GM18511 (cell line): ENCODE results near the gene LRP11.
"Not testable (repeated sequence)": the region's sequence is repeated elsewhere in the genome, so short reads cannot be mapped to it uniquely, and the experiment has no call there.

ENCODE experiments used
- ATAC-seq: cut with Tn5 transposase; IDR thresholded peaks from one replicate; pipeline ENCODE4 v1.9.1; 2021; ENCODE audit warnings: mild to moderate bottlenecking, moderate library complexity; ENCODE audit not compliant: unreplicated experiment

Gene LRP11, protein sequence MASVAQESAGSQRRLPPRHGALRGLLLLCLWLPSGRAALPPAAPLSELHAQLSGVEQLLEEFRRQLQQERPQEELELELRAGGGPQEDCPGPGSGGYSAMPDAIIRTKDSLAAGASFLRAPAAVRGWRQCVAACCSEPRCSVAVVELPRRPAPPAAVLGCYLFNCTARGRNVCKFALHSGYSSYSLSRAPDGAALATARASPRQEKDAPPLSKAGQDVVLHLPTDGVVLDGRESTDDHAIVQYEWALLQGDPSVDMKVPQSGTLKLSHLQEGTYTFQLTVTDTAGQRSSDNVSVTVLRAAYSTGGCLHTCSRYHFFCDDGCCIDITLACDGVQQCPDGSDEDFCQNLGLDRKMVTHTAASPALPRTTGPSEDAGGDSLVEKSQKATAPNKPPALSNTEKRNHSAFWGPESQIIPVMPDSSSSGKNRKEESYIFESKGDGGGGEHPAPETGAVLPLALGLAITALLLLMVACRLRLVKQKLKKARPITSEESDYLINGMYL

DNA sequence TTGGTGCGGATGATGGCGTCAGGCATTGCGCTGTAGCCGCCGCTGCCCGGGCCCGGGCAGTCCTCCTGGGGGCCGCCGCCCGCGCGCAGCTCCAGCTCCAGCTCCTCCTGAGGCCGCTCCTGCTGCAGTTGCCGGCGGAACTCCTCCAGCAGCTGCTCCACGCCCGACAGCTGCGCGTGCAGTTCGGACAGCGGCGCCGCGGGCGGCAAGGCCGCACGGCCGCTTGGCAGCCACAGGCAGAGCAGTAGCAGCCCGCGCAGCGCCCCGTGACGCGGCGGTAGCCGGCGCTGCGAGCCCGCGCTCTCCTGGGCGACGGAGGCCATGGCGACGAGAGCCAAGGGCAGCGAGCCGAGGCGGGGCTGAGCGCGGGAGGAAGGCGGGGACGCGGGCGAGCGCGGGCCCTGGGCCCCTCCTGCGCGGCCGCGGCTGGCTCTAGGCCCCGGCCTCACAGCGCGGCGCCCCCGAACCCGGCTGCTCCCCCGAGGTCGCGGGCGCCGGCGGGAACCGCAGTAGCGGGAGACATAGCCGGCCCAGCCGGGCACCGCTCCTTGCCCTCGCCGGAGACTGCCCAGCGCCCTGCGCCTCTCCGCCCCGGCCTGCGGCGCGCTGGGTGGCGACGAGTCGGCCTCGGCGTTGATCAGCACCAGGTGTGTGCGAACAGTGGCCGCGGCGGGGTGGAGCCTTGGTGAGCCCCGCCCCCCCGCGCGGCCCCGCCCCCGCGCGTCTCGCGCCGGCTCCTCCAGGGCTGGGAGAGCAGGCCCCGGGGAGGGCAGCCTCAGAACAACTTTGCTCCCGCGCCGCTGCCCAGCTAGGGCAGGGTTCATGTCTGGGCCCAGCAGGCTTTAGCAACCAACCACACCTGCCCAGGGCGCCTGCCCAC, at the start of gene LRP11:
LRP11 (minus strand) TSS at position 662 of the 880 bp plus-strand sequence; CDS start at position 323, 339 bp downstream.
- ATAC-seq, result peak; percentile 88

DNA sequence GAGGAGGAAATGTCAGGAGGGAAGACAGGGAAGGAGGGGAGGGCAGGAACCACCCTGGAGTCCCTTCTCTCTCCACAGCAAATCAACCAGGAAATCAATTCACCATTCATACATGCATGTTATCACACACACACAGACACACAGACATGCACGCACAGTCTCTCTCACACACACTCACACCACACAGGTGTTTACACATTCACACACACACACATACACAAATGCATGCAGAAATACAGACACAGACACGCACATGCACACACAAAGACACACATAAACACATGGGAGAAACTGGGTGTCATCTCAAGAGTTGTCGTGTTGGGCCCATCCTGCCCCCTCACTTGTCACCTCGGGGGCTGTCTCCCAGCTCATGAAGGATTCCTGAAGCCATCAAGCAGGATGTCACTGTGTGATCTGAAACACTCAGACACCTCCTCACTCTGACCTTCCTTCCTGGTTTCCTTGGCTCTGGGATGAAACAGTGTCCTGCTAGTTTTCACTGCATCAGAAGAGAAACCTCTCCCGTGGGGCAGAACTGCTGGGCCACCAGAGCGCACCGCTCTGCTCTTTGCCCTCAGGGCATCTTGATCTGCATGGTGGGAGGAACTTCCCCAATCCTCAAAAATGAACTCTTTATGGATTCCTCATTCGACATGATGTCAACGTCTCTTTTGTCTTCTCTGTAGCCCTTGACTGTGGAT, 49.5 kb upstream of the LRP11 start:
- ATAC-seq, result no peak

DNA sequence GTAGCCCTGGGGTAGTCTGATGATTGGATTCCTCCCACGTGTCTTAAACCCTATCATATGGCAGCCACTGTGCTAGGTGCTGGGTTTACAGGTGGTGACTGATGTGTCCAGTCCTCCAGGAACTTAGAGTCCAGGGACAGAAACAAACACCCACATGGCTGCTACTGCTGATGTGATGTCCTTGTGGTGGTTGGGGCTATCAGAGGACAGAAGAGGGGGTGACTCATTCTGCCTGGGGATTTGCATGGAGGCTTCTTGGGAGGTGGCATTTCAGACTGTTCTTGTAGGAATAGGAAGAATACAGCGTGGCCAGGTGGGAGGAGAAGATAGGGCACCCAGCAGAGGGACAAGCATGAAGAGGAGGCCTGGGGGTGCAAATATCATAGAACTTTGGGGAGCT, 48.9 kb upstream of the LRP11 start:
- no peak for ATAC-seq

GRCh38 chr6:149912680-149913079, 48.5 kb upstream of the LRP11 start:
- ATAC-seq, result not testable (repeated sequence)

DNA sequence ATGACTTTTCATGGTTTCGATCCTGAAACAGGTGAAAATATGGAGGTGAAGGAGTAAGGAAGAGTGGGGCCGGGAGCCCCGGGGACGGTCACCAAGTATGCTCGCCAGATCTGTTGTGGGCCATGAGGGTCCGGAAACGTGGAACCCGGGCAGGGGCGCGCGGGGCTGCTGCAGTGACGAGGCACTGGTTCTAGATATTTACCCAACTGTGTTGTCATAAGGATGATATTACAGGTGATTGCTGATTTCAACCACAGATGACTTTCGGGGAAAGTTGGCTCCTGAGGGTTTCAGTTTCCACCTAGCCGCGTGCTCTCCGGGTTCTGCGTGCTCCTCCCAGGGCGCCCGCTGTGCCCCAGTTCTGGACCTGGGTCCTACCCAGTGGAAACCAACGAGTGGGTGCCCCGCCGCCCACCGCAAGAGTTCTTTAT, 46.6 kb upstream of the LRP11 start:
- no peak for ATAC-seq

DNA sequence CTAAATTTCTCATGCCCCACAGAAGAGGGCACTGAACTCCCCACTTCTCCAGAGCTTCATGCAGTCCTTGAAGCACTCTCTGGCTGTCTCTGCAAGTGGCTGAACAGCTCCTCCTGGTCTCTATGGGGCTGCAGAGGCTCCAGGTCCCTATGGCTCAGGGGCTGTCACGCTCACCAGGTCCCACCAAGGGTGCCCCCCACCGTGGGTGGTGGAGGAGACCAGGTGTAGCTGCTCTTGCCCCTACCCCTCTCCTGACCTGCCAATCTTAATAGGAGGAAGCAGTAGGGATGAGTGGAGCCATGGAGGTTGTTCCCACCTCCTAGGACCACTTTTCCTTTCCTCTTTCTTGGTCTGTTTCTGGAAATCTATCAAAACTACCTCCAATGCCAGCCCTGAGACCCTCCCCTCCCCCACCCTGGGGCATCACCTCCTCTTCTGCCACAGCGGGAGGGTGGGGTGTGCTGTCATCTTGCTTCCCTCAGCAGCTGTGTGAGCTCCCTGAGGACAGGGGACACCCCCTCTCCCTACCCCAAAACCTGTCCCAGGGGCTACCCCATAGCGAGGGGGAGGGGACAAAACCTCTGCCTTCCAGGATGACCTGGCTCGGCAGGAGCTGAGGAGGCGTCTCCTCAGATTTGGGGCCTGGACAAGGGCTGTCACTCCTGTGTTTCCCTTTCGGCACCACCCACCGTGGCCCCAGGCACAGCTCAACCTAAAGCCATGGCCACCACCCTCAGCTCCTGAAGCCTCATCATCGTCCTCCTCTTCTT, 45.7 kb upstream of the LRP11 start:
- no peak for ATAC-seq

DNA sequence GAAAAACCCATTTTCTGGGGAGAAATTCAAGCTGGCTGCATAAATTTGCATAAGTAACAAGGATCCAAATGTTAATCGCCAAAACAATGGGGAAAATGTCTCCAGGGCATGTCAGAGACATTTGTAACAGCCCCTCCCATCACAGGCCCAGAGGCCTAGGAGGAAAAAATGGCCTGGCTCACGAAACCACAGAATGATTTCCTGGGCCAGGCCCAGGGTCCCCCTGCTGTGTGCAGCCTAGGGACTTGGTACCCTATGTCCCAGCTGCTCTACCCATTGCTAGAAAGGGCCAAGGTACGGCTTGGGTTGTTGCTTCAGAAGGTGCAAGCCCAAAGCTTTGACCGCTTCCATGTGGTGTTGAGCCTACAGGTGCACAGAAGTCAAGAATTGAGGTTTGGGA, 44.3 kb upstream of the LRP11 start:
- not testable (repeated sequence) for ATAC-seq

DNA sequence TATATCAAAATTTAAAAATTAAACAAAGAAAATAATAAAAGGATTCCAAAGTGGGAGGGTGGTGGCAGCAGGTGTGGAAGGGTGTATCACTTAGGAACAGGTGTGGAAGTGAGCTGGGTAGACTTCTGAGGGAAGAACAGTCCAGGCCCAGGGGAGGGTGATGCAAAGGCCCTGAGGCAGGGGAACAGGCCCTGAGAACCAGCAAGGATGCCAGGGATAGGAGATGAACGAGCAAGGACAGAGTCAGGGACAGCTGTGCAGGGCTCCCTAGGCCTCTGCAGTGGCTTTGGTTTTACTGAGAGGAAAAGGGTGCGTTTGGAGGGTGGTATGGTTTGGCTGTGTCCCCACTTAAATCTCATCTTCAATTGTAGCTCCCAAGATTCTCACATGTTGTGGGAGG, 43.2 kb upstream of the LRP11 start:
- ATAC-seq, result no peak

GRCh38 chr6:149906405-149906804, 42.2 kb upstream of the LRP11 start:
- ATAC-seq, result no peak

DNA sequence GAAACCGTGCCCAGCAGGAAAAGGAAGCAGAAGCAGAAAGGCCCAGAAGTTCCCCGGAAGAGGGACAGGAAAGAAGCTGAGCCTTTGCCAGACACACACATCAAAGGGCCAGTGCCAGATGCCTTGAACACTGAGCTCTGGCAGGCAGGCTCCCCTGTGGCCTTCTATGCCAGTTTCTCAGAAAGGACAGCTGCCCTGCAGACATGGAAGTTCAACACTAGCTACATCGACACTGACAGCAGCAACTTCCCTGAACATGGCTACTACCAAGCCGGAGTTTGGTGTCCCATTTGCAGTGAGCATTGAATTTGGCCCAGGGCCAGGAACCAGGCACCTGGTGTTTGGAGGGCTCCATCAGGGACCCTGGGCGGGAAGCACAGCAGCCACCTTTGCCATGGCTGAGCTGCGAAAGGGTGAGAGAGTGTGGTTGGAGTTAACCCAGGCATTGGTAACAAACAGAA, 41.8 kb upstream of the LRP11 start:
- no peak for ATAC-seq

DNA sequence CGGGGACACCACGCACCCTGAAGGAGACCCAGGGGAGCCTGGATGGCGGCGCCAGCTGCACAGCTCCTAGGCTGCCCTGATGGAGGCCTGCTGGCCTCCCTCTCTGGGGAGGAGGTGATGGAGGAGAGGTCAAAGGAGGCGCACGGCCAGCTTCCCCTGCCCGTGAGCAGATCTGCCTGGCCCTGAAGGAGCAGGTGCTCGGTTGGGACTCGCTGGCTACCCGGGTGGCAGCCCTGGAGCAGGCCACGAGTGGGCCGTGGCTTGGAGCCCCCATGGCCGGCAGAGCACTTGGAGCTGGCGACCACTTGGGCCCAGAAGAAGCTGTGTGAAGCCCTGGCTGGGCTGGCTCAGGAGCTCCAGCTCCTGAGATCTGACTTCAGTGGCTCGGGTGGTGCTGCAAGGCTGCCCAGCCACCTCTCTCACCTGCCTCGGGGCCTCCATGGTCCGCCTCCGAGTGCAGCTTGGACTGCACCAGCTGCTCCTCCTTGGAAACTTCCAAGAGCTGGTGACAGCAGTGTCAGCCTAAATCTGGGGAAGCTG, 41.3 kb upstream of the LRP11 start:
- ATAC-seq, result no peak

GRCh38 chr6:149904661-149905370, 40.7 kb upstream of the LRP11 start:
- no peak for ATAC-seq

DNA sequence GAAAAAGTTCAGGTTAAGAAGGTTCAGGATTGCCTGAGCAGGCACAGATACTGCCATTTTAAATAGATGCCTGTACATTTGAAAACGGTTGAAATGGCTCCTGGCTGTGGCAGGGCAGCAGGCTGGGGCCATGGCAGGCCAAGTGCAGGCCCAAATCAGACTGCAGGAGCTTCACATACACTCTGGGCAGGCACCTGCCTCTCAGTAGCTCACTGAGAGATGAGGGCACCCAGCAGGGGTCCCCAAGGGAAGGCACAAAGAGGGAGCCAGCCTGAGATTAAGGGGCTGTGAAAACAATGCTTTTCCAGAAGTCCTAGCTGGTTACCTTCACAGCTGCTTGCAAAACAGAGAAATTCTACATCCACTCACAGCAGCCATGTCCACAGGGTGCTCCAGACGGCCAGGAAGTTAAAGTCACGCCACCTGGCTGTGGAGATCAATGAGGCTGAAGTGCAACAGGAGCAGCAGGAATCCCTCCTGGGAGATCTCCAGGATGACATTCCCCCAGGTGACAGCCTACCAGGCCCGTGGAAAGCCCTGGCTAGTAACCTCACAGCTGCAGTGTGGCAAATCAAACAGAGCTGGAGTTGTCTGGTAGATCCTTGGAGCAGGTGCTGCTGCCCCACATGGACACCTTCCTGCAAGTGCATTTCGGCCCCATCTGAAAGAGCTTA, 39.9 kb upstream of the LRP11 start:
- no peak for ATAC-seq

DNA sequence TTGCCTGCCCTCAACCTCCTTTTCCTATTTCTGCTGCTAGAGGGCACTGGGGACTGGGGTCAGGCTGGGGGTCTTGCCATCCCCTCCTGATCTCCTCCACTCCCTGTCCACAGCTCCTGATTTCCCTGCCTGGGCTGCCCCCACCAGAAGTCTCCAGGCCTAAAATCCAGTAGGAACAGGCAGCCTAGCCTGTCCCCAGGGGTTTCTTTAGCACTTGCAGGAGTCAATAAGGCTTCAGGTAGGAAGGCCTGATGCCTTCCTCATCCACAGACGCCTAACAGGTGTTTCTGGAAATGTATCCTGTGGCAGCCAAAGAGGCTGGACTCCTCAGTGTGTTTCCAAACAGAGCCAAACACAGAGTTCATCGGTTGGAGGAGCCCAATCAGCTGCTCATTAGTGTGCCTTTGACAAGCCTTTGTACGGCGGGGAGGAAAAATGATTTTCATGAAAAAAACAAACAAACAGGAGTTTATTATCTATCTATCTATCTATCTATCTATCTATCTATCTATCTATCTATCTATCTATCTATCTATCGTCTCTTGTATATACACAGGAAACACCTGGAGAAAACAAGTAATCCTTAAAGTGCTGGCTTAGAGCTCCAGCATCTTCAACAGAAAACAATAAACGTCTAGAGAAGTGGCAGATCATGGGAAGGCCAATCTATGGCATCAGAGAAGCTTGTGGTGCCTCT, 37.4 kb upstream of the LRP11 start:
- ATAC-seq, result no peak

DNA sequence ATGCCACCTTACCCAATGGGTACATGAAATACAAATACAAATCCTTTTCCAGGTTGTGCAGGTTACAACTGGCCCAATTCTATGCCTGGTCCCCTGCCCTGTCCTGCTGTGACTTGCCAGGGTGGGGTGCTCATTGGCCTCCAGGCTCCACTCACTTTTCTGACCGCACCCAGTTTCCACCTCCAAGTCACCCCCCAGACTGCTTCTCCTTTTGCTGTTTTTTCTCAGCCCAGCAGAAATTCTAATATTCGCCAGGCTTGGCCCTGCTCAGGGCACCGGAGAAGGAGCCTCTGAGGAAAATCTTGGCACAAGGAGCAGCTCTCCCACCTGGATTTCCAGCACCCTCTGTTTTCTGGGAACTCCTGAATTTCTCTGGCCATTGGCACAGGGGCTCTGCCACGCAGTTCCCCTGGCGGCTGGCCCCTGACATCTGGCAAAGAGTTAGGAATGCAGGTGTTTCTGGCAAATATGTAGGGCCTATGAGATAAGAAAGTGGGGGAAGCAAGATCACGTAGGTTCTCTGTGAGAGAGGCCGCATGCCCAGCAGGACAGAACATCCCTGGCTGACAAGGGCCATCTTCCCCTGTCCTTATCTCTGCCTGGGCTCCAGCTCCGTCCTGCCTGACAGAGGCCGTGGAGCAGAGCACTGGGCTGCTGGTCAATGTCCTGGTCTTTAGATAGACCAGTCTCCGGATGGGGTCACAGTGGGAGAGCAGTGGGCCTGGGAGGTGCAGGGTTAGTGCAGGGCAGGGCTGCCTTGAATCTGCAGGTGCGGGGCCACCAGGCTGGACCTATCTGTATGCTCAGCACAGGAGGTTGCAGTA, 36.7 kb upstream of the LRP11 start:
- no peak for ATAC-seq

- ATAC-seq, result no peak
Measured at GRCh38 chr6:149899926-149900619, 35.9 kb upstream of the LRP11 start.

DNA sequence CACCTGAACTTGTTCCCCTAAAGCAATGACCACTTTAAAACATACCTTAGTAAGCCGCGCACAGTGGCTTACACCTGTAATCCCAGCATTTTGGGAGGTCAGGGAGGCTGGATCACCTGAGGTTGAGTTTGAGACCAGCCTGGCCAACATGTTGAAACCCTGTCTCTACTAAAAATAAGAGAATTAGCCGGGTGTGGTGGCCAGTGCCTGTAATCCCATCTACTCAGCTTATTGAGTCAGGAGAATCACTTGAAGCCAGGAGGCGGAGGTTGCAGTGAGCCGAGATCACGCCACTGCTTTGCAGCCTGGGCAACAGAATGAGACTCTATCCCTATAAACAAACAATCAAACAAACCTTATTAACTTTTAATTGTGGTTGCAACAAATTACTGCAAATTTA, 35.3 kb upstream of the LRP11 start:
- ATAC-seq, result no peak
